IPS DF 4.7 (cell line): ENCODE results near the gene PPM1B.
"Not testable (repeated sequence)": the region's sequence is repeated elsewhere in the genome, so short reads cannot be mapped to it uniquely, and the experiment has no call there.

Source experiments
- DNase-seq: peaks from one replicate; pipeline ENCODE4 v3.0.0-alpha.2; 2013; ENCODE audit warnings: low spot score; ENCODE audit errors: extremely low read depth

The PPM1B gene

DNA sequence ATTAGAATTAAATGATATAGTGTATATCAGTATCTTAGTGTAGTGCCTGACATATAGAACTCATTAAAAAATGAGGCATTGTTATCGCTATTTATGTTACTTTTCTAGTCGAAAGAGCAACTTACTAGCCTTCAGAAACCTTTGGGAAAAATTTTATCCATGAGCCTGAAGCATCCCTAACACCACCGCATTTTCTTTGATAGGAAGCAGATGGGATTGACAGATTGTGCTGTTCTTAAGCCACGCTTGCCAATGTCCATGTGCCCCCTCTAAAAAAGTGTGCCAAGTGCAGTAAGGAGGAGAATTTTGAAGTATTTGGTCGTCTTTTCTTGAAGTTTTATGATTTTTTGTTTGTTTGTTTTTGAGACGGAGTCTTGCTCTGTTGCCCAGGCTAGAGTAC, 29.1 kb downstream of the PPM1B start:
- no peak for DNase-seq

DNA sequence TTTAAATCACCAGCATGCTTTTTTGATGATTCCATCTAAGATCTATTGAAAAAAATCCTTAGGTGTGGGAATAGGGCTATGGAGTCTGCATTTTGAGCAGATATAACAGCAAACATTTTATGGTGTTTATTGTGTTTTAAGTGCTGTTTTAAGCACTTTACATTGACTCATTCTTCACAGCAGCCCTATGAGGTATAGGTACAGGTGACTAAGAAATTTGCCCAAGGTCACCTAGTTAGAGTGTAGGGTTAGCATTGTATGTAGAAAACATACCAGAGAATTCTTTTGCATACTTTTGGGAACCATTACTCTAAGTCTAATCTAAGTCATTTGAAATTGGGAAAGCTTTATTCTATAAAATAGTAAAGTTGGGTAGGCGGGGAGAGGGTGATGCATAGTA, 31.3 kb downstream of the PPM1B start:
- DNase-seq, result no peak

DNA sequence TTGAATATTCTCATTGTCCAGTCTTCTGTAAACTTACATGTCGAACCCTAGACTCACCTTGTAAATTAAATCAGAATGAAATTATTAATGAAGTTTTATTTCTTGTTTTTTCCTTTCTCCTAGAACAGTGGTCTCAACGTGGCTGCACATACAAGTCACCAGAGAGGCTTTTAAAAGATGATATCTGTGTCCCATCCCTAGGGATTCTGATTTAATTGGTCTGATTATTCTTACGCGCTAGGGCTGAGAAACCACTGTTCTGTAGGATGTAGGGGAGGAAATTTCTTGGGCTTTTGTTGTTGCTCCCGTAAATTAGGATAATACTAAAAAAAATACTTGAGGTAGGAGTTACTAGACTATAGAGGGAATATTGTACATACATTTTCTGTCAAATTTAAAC, 32.1 kb downstream of the PPM1B start:
- DNase-seq, result no peak

DNA sequence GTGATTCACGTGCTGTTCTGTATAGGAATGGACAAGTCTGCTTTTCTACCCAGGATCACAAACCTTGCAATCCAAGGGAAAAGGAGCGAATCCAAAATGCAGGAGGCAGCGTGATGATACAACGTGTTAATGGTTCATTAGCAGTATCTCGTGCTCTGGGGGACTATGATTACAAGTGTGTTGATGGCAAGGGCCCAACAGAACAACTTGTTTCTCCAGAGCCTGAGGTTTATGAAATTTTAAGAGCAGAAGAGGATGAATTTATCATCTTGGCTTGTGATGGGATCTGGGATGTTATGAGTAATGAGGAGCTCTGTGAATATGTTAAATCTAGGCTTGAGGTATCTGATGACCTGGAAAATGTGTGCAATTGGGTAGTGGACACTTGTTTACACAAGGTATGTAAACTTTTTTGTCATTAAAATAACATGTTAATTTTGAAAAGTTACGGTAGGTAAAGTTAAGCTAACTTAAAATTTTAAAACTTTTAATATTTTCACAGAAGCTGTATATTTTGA, 33.0 kb downstream of the PPM1B start:
- DNase-seq, result no peak

DNA sequence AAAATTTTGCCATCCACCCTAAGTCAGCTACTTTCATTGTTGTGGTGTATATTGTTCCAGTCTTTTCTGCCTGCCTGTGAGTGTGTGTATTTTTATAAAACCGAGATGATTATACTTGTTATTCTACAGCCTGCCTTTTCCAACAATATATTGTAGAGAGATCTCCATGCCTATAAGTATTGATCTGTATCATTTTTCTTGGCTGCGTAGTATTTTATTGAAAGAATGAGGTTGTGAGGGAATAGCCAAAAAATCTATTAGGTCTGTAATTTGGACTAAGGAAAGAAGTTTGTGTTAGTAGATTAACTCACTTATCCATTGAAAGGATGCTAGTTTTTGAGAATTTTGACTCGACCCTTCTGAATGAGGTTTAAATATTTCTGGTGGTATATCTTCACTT, 34.9 kb downstream of the PPM1B start:
- no peak for DNase-seq

DNA sequence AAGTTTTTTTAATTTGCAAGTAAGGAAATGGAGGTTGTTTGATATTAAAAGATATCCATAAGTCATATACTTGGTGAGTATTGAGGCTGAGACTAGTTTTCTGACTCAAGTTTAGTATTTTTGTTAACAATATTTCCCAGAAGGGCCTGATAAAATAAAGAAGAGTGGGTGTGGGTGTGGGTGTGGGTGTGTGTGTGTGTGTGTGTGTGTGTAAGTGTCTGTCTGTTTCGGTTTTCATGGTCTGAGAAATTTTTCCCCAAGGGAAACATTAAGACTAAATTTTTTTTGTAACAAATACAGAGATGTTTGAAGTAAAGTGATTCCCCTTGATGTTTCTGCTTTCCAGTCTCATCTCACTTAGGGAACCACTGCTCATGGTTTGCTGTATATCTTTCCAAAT, 36.5 kb downstream of the PPM1B start:
- DNase-seq, result no peak

DNA sequence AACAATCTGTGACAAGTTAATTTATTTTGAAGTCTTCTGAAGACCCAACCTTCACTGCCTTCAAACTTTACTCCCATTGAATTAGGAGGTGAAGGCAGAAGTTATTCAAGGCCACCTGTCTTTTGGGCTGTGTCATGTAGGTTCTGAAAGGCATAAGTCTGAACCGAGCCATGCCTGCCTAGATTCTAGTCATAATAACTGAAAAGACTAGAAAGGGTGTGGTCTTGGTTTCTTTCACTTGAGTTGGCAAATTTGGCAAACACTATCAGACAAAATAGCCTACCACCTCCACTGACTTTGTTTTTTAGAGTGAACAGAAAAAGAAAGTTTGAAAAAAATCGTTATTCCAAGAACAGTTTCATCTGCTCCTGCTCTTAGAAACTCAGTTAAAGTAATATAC, 38.4 kb downstream of the PPM1B start:
- no peak for DNase-seq

DNA sequence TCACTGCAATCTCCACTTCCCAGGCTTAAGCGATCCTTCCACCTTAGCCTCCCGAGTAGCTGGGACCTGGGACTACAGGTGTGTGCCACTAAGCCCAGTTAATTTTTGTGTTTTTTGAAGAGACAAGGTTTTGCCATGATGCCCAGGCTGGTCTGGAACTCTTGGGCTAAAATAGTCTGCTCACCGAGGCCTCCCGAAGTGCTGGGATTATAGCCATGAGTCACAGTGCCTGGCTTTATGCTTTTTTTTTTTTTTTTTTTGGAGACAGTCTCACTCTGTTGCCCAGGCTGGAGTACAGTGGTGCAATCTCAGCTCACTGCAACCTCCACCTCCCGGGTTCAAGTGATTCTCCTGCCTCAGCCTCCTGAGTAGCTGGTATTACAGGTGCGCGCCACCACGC, 39.0 kb downstream of the PPM1B start:
- DNase-seq, result not testable (repeated sequence)

DNA sequence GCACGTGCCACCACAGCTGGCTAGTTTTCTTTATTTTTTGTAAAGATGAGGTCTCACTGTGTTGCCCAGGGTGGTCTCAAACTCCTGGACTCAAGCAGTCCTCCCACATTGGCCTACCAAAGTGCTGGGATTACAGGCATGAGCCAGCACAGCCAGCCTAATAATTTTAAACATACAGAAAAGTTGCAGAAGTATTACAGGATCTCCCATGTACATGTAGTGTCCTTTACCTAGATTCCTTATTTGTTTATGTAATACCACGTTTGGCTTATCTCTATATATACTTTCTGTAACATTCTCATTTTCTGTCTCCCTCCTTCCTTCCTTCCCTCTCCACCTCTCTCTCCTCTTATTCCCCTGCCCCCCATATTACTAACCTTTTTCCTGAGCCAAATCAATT, 41.7 kb downstream of the PPM1B start:
- DNase-seq, result no peak

DNA sequence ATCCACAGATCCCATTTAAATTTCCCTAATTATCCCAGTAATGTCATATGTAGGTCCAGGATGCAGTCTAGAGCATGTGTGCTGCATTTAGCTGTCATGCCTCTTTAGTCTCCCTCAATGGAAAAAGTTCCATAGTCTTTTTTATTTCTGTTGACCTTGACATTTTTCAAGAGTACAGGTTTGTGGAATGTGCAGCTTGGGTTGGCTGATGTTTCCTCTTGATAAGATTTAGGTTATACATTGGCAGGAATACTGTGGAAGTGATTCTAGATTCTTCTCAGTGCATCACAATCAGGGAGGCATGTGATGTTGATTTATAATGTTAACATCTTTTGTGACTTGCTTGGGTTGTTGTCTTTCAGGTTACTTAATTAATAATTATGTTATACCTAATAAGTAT, 42.5 kb downstream of the PPM1B start:
- DNase-seq, result no peak

DNA sequence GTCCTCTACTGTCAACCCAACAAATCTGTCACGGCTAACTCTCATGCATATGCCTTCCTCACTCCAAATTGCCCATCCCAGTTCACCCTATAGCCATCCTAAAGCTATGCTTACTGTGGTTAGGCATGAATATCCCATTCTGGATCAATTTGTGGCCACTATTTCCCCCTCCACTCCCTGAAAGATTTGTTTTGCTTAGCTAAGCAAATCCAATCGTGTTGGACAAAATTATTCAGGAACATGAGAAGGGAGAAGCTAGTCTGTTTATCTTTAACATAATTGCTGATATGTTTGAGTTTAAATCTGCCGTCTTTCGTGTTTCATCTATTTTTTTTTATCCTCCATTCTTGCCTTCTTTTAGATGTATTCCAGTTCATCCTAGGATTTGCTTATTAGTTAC, 43.6 kb downstream of the PPM1B start:
- no peak for DNase-seq

DNA sequence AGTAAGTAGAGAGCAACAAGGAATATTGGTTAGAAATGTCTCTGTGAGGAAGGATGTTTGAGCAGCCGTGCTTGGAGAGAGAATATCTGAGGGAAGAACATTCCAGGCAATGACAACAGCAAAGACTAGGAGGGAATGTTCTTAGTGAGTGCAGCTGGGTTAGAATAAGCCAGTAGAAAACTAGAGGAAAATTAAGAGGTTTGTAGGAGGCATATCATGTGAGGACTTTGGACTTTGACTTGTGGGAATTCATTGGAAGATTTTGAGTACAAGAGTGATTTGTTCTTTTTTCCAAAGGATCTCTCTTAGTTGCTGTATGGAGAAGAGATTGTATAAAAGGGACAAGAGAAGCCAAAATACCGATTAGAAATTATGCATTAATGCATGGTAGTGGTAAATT, 47.2 kb downstream of the PPM1B start:
- DNase-seq, result no peak

DNA sequence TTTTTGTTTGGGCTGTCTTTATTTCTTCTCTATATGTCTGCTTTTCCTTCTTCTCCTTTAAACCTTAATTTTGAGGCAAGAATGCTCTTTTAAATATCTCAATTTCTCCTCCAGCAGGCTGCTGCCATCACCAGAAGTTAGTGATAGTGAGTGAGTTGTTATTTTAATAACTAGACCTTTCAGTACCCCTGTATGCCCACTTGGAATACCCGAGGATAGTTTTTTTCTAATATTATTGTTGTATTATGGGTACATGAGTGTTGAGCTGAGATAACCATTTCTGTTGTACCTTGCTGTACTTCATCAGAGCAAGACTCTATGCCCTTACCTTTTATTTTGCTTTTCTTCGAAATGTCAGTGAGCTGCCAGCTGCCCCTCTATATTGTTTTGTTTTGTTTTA, 50.1 kb downstream of the PPM1B start:
- DNase-seq, result no peak

DNA sequence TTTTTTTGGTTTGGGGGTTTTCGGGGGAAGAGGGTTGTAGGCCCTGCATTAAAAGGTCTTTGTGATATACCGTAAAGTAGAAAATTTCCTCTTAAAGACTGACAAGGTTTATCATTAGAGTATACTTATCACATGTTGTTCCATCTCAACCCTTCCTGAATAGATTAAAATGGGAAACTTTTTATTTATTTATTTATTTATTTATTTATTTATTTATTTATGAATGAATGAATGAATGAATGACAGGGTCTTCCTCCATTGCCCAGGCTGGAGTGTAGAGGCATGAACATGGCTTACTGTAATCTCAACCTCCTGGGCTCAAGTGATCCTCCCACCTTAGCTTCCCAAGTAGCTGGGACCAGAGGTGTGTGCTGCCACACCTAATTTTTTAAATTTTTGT, 58.1 kb downstream of the PPM1B start:
- DNase-seq, result no peak

DNA sequence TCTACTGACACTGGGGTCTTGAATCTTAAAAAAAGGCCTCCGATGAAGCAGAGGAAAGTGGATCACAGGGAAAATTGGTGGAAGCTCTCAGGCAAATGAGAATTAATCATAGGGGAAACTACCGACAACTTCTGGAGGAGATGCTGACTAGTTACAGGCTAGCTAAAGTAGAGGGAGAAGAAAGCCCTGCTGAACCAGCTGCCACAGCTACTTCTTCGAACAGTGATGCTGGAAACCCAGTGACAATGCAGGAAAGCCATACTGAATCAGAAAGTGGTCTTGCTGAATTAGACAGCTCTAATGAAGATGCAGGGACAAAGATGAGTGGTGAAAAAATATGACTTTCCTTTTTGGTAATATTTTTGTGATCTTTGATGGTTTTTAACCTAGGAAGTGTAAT, 61.7 kb downstream of the PPM1B start:
- DNase-seq, result no peak

DNA sequence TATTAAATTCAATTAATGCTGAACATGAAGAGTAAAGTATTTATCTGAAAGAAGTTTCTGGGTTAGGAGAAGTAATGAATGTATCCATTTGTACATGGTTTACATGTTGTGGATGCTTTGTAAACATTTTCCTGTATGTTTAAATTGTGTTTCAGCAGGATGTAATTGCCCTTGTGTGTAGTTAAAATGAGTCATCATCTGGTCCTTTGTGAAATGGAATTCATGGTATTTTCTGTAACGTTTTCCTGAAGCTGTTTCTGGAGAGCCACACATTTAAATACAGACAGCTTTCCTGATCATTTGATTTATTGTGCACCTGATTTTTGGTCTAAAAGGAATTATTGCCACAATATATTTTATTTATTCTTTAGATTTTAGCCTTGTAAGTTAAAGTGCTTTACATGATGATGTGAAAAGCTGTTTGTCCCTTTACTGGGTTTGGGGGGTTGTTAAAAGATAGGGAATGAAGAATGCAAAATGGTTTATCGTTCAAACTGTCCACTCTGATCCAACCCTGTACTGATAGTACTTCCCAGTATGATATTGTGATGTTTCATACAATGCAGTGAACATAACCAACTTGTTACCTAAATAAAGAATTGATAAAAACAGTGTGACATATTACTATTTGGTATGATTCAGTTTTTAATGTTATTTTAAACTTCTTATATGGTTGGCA, 64.9 kb downstream of the PPM1B start:
- no peak for DNase-seq

DNA sequence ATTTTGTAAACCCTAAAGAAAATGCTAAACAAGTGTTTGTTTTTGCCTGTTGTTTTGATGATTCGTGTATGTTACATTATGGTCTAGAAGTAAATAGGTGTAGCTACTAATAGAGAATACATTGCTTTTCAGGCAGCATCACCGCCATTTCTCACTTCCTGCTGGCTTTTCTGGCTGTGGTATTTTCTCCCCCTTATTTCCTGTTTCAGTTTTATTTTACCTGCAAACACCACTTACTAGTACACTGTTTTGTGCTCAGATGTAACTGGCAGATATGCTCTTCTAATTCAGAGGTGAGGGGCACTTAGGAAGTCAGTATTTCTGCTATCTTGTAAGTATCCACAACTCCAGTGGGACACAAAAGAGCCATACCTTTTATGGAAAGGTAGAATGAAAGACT, 68.5 kb downstream of the PPM1B start:
- DNase-seq, result no peak

DNA sequence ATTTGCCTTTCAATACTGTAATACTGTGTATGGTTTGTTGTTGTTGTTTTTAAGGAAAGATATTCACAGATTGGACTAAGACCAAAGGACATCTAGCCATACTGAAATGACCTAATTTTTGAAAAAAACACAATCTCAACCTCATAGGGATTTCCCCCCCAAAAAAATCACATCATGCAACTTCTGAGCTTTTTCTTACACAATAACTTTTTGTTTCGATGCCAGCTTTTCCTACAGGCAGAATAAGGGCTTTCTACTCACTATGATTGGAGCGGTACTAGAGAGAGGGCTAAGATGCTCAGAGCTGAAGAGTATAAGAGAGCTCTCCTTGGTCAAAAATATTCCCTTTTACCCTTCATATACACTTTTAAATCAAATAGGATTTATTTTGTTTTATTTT, 74.2 kb downstream of the PPM1B start:
- no peak for DNase-seq

DNA sequence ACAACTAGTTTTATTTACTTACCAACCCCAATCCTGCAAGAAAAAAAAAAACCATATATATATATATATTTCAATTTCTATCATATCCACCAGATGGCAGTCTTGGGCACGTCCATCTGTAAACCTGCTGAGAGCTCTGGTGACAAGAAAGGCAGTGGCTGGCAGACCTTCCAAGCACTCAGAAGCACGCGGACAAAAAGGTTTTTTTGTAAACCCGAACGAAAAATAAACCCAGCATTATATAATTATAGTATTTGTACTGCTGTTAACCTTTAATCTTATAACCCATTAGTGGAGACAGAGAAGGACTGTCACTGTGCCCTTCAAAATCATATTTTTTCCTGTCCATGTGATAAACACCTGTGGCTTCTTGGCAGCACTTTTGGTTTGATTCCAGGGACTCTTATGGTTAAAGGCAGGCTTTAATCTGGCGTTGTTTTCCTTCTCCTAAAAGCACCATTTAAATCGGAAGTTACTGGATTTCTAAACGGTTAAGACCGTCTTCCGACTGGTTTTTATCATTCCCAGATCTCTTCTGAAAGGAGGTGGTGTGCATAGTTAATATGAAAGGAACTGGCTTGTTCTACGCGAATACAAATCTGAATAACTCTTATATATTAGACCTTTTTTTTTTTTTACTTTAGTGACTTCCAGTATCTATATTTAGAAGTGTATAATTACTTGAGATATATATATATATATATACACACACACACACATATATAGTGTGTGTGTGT, 75.6 kb downstream of the PPM1B start:
- no peak for DNase-seq

DNA sequence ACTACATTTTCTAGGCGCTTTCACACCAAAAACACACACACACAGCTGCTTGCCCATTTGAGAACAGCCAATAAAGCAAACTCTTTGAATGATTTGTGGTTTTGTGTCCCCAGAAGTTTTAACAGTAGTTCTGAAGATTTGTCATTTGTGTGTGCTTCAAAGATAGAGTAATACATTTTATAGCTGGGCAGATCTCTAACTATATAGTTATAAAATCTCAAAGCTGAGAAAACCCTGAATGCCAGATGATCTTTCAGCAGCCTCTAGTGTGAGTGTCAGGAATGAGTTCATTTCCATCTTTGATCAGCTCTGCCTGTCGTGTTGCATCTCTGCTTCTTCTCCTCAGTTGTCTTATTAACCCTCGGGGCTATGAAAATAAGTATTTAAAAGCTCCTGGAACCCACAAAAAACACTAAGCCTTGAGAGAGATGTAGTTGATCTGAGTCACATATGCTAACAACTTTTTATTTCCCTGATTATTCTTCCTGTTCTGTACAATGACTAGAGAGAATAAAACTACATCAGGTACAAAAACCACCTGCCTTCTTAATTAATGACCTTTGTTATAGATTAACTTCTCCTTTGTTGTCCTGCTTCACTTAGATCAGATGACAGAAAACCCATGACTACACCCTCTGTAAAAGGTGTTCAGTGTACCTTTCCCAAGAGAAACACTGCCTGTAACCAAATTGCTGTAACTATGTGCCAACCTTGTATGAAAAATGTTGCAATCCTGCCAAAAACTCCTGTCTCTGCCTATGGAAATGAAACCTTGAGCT, 76.6 kb downstream of the PPM1B start:
- DNase-seq, result no peak

DNA sequence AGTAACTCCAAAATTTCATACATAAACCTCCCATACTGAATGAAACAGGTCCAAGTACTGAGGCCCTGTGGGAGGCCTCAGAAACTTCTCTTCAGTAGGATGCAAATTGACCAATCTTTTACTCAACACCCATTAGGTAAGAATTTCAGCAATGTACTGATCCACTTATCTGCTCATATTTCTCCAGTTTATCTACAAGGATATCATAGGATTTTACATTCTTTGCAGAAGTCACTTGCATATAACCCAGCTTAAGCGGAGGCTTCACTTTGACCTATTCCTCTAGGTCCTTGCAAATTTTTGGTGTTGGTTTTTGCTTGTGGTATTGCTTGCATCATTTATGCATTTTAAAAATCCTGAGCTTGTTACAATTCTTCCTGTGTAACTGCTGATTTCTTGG, 77.8 kb downstream of the PPM1B start:
- DNase-seq, result no peak

DNA sequence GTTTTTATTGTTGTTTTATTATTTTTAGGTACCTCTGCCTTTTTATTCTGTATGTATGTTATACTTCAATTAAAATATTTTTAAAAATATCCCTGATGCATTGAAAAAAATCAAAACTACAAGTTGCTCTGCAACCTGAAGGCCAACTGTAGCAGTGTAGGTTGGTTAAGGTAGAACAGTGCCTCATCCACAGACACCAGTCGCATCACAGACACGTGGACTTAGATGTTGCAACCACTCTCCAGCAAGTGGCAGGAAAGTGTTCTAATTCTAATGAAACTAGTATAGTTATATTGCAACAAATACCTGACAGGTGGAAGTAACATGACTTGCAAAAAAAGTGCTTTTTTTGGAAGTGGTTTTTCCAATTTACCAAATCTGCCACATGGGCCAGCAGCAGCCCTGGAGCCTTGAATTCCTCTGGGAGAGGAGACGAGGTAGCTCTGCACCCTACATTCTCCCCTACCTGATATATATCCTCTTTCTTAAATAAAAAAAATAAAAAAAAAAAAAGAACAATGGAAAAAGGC, 78.2 kb downstream of the PPM1B start:
- no peak for DNase-seq
